ENCODE data around the gene BLTP3B.

Gene BLTP3B

GRCh38 chr12:100110276-100110675 lies 32.4 kb downstream of the BLTP3B start:
- DNase-seq (ENCODE audit: low spot score) = no peak

GRCh38 chr12:100106861-100107260 lies 35.8 kb downstream of the BLTP3B start:
- DNase-seq (ENCODE audit: low spot score) = no peak

GRCh38 chr12:100105661-100106060 lies 37.0 kb downstream of the BLTP3B start:
- DNase-seq (ENCODE audit: low spot score) = no peak

- DNase-seq (ENCODE audit: low spot score) = no peak
These were observed 41.7 kb downstream of the BLTP3B start for GRCh38 chr12:100101000-100101399.
